ENCODE results near the gene ZDHHC24. TPM values are rescaled to one million over a fixed set of nuclear protein-coding genes. Genes with fewer than 3 reads are reported as not detected.

Gene ZDHHC24
- total RNA-seq, 2 experiments from 2014 or later = 17.0 to 18.4 TPM

DNA sequence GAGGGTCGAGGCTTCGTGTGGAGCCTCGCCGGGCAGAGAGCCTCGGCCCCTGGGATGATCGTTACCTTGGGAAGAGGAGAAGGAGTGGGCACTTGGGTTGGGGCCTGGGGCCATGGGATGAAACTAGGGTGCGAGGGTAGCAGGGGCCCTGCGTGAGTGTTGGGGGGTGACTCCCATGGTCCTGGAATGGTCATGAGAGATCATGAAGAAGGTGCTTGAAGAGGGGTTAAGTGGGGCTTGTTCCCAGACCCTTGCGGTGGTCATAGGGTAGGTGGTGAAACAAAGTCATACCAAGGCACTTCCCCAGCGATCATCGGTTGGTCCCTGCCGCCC, 47.4 kb upstream of the ZDHHC24 start:
- H3K36me3 Mint-ChIP-seq (ENCODE audit: low read depth) = peaks cover 4% of the 10 kb centered on the region
- H3K27ac Mint-ChIP-seq = peak overlapping the region; percentile 85
- H3K4me3 Mint-ChIP-seq = peak overlapping the region; percentile 98
- ATAC-seq (ENCODE audit: poor library complexity) (no peak), DNase-seq (no peak)
- ChIA-PET CTCF (interaction anchor here (0.8 to 3.7 kb wide), 11 partner anchors 12 to 241 kb away, joined by 3 to 47 read pairs (median 5); partner anchors contain the start of genes RBM14, RBM4 and RBM4B), POLR2A (interaction anchor here (0.8 to 5.3 kb wide), 8 partner anchors 24 to 113 kb away, joined by 3 to 42 read pairs (median 12); partner anchors contain the start of genes DPP3, RBM14, RBM4 and RBM4B)
- TF ChIP-seq, protein P1, sequence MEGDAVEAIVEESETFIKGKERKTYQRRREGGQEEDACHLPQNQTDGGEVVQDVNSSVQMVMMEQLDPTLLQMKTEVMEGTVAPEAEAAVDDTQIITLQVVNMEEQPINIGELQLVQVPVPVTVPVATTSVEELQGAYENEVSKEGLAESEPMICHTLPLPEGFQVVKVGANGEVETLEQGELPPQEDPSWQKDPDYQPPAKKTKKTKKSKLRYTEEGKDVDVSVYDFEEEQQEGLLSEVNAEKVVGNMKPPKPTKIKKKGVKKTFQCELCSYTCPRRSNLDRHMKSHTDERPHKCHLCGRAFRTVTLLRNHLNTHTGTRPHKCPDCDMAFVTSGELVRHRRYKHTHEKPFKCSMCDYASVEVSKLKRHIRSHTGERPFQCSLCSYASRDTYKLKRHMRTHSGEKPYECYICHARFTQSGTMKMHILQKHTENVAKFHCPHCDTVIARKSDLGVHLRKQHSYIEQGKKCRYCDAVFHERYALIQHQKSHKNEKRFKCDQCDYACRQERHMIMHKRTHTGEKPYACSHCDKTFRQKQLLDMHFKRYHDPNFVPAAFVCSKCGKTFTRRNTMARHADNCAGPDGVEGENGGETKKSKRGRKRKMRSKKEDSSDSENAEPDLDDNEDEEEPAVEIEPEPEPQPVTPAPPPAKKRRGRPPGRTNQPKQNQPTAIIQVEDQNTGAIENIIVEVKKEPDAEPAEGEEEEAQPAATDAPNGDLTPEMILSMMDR (IDR thresholded peaks at IDR 0.05) = no peak
- no peaks in the 10 kb centered on the region for H3K27me3 Mint-ChIP-seq
- Histone ChIP-seq H3K9me3 (ENCODE audit: control insufficient read depth in 1 of 2, insufficient read depth in 1 of 2, low read length in 2 of 2) (no peaks in the 10 kb centered on the region), H3K36me3 (ENCODE audit: insufficient read depth, low read length) (no peaks in the 10 kb centered on the region), H3K27me3 (ENCODE audit: control insufficient read depth in 1 of 2, insufficient read depth in 2 of 2, low read length in 2 of 2) (no peaks in the 10 kb centered on the region), H3K4me3 (ENCODE audit: low read length) (peak overlapping the region; percentile 79), H3K27ac (ENCODE audit: low read depth in 1 of 2, low read length in 2 of 2) (peak overlapping the region; percentile 58 to 81), H3K4me1 (ENCODE audit: insufficient read depth, low read length) (peaks cover 39% of the 10 kb centered on the region)
- H3K4me1 Mint-ChIP-seq (ENCODE audit: low read depth) = peaks cover 23% of the 10 kb centered on the region
- intact Hi-C loops (cut with DNase I, micrococcal nuclease) = loop anchor here (1.0 to 5.0 kb wide), 5 partner anchors 23 to 121 kb away; partner anchors contain the start of genes RBM4 (in 2 of the 2), RBM14 (in 1 of the 2) and RBM4B (in 1 of the 2)
- H3K9me3 Mint-ChIP-seq = no peaks in the 10 kb centered on the region

DNA sequence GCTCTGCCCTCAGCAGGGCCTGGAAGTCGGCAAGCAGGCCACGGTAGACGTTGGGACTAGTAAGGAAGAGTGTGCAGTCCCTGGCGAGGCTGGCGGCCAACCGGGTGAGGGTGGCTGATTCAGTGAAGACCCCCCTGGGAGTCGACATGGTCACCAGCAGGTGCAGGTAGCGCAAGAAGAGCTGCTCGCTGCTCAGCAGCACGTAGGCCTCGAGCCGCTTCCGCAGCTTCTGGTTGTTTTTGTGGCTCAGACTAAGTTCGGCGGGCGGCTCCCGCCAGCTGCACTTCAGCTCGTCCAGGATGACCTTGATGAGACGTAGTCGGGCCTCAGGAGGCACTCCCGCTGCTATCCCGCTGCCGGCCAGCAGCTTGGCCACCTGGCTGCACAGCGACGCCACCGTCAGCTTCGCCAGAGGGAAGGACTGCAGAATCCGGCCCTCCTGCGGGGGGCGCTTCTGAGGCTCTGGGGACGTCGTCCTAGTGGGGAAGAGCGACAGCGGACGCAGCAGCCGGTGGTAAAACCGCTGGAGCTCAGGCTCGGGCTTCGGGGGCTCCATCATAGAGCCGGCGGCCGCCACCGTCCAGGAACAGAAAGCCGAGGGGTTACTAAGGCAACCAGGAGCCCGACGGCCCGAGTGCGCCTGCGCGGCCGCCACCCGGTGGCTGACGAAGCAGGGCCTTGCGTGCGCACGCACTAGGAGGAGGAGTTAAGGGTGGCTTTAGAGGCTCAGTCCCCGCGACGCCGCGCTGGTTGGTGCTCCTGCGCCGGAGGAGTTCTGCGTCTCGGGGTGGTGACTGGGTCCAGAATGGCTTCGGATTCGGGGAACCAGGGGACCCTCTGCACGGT, 46.8 kb upstream of the ZDHHC24 start, which contains the start of the genes CCDC87 and CCS:
TSS of gene CCDC87 (minus strand) at position 607 of the 846 bp plus-strand sequence. CDS start at position 559, 48 bp downstream.
TSS of gene CCS (plus strand) at position 729 of the 846 bp plus-strand sequence. CDS start at position 806, 77 bp downstream.
- DNase-seq = peak; percentile 98 to 100 (median 99)
- Mint-ChIP-seq H3K27me3 (no peaks in the 10 kb centered on the region), H3K4me3 (peak within 1 kb of the TSS; percentile 98), H3K4me1 (ENCODE audit: low read depth) (peaks cover 23% of the 10 kb centered on the region), H3K9me3 (no peaks in the 10 kb centered on the region), H3K36me3 (ENCODE audit: low read depth) (peaks cover 4% of the 10 kb centered on the region), H3K27ac (peak within 1 kb of the TSS; percentile 85)
- peak; percentile 99 for ATAC-seq (ENCODE audit: poor library complexity)
- Histone ChIP-seq H3K27ac (ENCODE audit: low read depth in 1 of 2, low read length in 2 of 2) (peak within 1 kb of the TSS; percentile 58 to 81), H3K4me1 (ENCODE audit: insufficient read depth, low read length) (peaks cover 39% of the 10 kb centered on the region), H3K9me3 (ENCODE audit: control insufficient read depth in 1 of 2, insufficient read depth in 1 of 2, low read length in 2 of 2) (no peaks in the 10 kb centered on the region), H3K27me3 (ENCODE audit: control insufficient read depth in 1 of 2, insufficient read depth in 2 of 2, low read length in 2 of 2) (no peaks in the 10 kb centered on the region), H3K4me3 (ENCODE audit: low read length) (peak within 1 kb of the TSS; percentile 79), H3K36me3 (ENCODE audit: insufficient read depth, low read length) (no peaks in the 10 kb centered on the region)
- ChIA-PET POLR2A (interaction anchor here (0.6 to 5.3 kb wide), 9 partner anchors 20 to 112 kb away, joined by 3 to 42 read pairs (median 5); partner anchors contain the start of genes DPP3, RBM14, RBM4 and RBM4B), CTCF (interaction anchor here (0.6 to 3.7 kb wide), 18 partner anchors 12 to 430 kb away, joined by 3 to 47 read pairs (median 4); partner anchors contain the start of genes RBM14, RBM4 and RBM4B)
- TF ChIP-seq, protein P1 (IDR thresholded peaks at IDR 0.05) = peak; percentile 55
- intact Hi-C loops (cut with DNase I, micrococcal nuclease) = loop anchor here (1.0 to 5.0 kb wide), 5 partner anchors 24 to 120 kb away; partner anchors contain the start of genes RBM4 (in 2 of the 2), RBM14 (in 1 of the 2) and RBM4B (in 1 of the 2)

DNA sequence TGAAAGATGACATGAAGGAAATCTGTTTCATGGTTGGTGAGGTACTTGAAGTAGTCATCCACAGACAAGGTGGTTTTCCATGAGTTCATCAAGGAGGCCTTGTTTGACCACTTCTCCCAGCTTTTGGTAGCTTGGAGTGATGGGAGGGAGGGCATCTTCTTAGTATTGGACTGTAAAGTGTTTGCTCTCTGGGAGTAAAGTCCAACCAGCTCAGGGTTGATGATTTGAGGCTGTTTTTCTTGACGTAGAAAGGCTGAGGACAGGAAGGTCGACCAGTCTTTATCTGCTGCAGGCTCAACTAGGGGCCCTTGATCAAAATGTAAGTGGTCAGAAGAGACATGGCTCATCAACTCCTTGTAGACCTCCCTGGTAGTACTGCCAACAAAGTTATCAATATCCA, 45.3 kb upstream of the ZDHHC24 start:
- H3K27ac ChIP-seq (ENCODE audit: low read depth in 1 of 2, low read length in 2 of 2) = no peak overlapping the region
- no peak for DNase-seq
- no peak for ATAC-seq (ENCODE audit: poor library complexity)
- Mint-ChIP-seq H3K27ac (no peak overlapping the region), H3K4me3 (peak overlapping the region; percentile 7), H3K27me3 (no peaks in the 10 kb centered on the region), H3K9me3 (no peaks in the 10 kb centered on the region), H3K4me1 (ENCODE audit: low read depth) (peaks cover 23% of the 10 kb centered on the region), H3K36me3 (ENCODE audit: low read depth) (peaks cover 4% of the 10 kb centered on the region)
- TF ChIP-seq, protein P1 (IDR thresholded peaks at IDR 0.05) = no peak
- no peak overlapping the region for H3K4me3 ChIP-seq (ENCODE audit: low read length)
- no peaks in the 10 kb centered on the region for H3K36me3 ChIP-seq (ENCODE audit: insufficient read depth, low read length)
- ChIA-PET POLR2A (interaction anchor here (0.7 to 5.3 kb wide), 3 partner anchors 25 to 87 kb away, joined by 3 to 39 read pairs (median 18); partner anchors contain the start of genes RBM14, RBM4 and RBM4B), CTCF (interaction anchor here (1.4 to 3.7 kb wide), 2 partner anchors 88 to 152 kb away, joined by 5 to 47 read pairs; partner anchors contain the start of genes MRPL11 and RBM4B)
- H3K27me3 ChIP-seq (ENCODE audit: control insufficient read depth in 1 of 2, insufficient read depth in 2 of 2, low read length in 2 of 2) = no peaks in the 10 kb centered on the region
- no peaks in the 10 kb centered on the region for H3K9me3 ChIP-seq (ENCODE audit: control insufficient read depth in 1 of 2, insufficient read depth in 1 of 2, low read length in 2 of 2)
- intact Hi-C loops (cut with DNase I, micrococcal nuclease) = loop anchor here in 1 of 2 experiments (5.0 kb wide), 2 partner anchors 86 to 119 kb away; partner anchors contain the start of gene RBM4B
- H3K4me1 ChIP-seq (ENCODE audit: insufficient read depth, low read length) = peaks cover 39% of the 10 kb centered on the region

Data from CD4-positive, alpha-beta T cell (primary cell).